ENCODE measurements around the gene AQP10. TPM values are rescaled to one million over a fixed set of nuclear protein-coding genes. Genes with fewer than 3 reads are reported as not detected.

AQP10 gene
- total RNA-seq, 1 experiment from 2014 or later: 0.50 TPM

DNA sequence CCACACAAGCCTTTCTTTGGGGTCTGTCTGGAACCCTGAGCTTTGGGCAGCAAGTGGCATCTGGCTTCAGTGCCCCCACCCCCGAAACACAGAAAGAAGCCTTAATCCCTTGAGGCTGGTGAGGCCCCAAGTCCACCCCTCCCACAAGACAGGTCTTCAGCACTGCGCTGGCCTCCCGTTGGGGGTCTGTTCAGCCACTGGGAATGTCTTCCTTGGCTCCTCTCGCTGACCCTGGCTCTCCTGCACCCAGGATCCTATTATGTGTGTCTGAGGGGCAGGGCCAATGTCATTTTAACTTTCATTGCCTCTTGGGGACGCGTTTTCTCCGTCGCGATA lies 31.3 kb downstream of the AQP10 start:
- no peaks in the 10 kb centered on the region for H3K27me3 Mint-ChIP-seq (ENCODE audit: insufficient read depth, unreplicated experiment)
- peaks cover 20% of the 10 kb centered on the region for H3K4me1 Mint-ChIP-seq (ENCODE audit: low read depth, unreplicated experiment)
- Histone ChIP-seq H3K4me1 (peaks cover 25% of the 10 kb centered on the region), H3K9me3 (no peaks in the 10 kb centered on the region), H3K4me3 (ENCODE audit: low read depth, low read length) (peak overlapping the region; percentile 43), H3K36me3 (ENCODE audit: control insufficient read depth, insufficient read depth, low read length) (no peaks in the 10 kb centered on the region), H3K27me3 (replicated peaks; ENCODE audit: control insufficient read depth, insufficient read depth, low read length) (no peaks in the 10 kb centered on the region)
- DNase-seq: no peak
- peak overlapping the region; percentile 86 for H3K4me3 Mint-ChIP-seq (ENCODE audit: unreplicated experiment)
- H3K27ac Mint-ChIP-seq (ENCODE audit: unreplicated experiment): peak overlapping the region; percentile 86
- no TSS peak for BruUV-seq (replicated peaks)
- peaks cover 5% of the 10 kb centered on the region for H3K36me3 Mint-ChIP-seq (ENCODE audit: insufficient read depth, unreplicated experiment)
- ChIA-PET CTCF (interaction anchor here (1.1 to 2.6 kb wide), 4 partner anchors 17 to 54 kb away, joined by 3 to 16 read pairs (median 6); partner anchors contain the start of gene AQP10), POLR2A (interaction anchor here (1.0 to 1.3 kb wide), 2 partner anchors 18 to 172 kb away, joined by 3 to 11 read pairs; no protein-coding TSS in a partner anchor)
- no peaks in the 10 kb centered on the region for H3K9me3 Mint-ChIP-seq (ENCODE audit: unreplicated experiment)
- intact Hi-C loops (cut with micrococcal nuclease; ENCODE audit: unreplicated experiment): loop anchor here (2.0 to 5.0 kb wide), 3 partner anchors 17 to 195 kb away; no protein-coding TSS in a partner anchor
- TF ChIP-seq, protein P1, sequence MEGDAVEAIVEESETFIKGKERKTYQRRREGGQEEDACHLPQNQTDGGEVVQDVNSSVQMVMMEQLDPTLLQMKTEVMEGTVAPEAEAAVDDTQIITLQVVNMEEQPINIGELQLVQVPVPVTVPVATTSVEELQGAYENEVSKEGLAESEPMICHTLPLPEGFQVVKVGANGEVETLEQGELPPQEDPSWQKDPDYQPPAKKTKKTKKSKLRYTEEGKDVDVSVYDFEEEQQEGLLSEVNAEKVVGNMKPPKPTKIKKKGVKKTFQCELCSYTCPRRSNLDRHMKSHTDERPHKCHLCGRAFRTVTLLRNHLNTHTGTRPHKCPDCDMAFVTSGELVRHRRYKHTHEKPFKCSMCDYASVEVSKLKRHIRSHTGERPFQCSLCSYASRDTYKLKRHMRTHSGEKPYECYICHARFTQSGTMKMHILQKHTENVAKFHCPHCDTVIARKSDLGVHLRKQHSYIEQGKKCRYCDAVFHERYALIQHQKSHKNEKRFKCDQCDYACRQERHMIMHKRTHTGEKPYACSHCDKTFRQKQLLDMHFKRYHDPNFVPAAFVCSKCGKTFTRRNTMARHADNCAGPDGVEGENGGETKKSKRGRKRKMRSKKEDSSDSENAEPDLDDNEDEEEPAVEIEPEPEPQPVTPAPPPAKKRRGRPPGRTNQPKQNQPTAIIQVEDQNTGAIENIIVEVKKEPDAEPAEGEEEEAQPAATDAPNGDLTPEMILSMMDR (IDR thresholded peaks at IDR 0.05; ENCODE audit: insufficient read depth in 1 of 2, low read depth in 1 of 2, low read length in 1 of 2, severe bottlenecking in 1 of 2, unreplicated experiment in 1 of 2): no peak

GRCh38 chr1:154352581-154353459 lies 31.9 kb downstream of the AQP10 start:
- Mint-ChIP-seq H3K27ac (ENCODE audit: unreplicated experiment) (peak overlapping the region; percentile 86), H3K9me3 (ENCODE audit: unreplicated experiment) (no peaks in the 10 kb centered on the region), H3K36me3 (ENCODE audit: insufficient read depth, unreplicated experiment) (peaks cover 5% of the 10 kb centered on the region), H3K4me1 (ENCODE audit: low read depth, unreplicated experiment) (peaks cover 20% of the 10 kb centered on the region), H3K27me3 (ENCODE audit: insufficient read depth, unreplicated experiment) (no peaks in the 10 kb centered on the region), H3K4me3 (ENCODE audit: unreplicated experiment) (peak overlapping the region; percentile 86)
- DNase-seq: peak; percentile 73 to 81
- Histone ChIP-seq H3K4me1 (peaks cover 25% of the 10 kb centered on the region), H3K9me3 (no peaks in the 10 kb centered on the region), H3K27me3 (replicated peaks; ENCODE audit: control insufficient read depth, insufficient read depth, low read length) (no peaks in the 10 kb centered on the region), H3K4me3 (ENCODE audit: low read depth, low read length) (peak overlapping the region; percentile 43), H3K36me3 (ENCODE audit: control insufficient read depth, insufficient read depth, low read length) (no peaks in the 10 kb centered on the region)
- TF ChIP-seq, protein P1 (IDR thresholded peaks at IDR 0.05; ENCODE audit: insufficient read depth in 1 of 2, low read depth in 1 of 2, low read length in 1 of 2, severe bottlenecking in 1 of 2, unreplicated experiment in 1 of 2): no peak
- POLR2A ChIA-PET: interaction anchor here (0.6 to 1.3 kb wide), 3 partner anchors 17 to 172 kb away, joined by 3 to 11 read pairs (median 3); no protein-coding TSS in a partner anchor
- TSS peak; percentile 62 for BruUV-seq (replicated peaks)
- intact Hi-C loops (cut with micrococcal nuclease; ENCODE audit: unreplicated experiment): loop anchor here (1.0 to 5.0 kb wide), 4 partner anchors 18 to 194 kb away; partner anchors contain the start of gene IL6R
- CTCF ChIA-PET: interaction anchor here (0.5 to 2.6 kb wide), 10 partner anchors 14 to 431 kb away, joined by 3 to 16 read pairs (median 6); partner anchors contain the start of gene AQP10

DNA sequence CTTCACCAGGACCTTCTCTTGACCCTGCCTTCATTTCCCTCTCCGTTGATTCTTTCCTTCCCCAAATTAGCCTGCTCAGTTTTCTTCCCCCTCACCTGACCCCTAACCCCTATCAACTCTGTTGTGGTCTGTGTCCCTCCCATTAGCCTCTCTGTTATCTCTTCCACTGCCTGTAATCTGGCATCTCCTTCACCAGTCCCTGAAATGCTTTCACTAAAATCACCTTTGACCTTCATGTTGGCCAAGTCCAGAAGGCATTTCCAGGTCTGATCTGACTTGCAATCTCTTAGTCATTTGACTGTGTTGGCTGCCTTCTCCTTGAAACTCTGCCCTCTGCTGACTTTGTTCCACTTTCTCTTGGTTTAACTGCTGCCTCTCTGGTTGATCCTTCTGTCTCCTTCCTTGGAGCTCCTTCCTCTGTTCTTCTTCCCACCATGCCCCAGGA lies 32.6 kb downstream of the AQP10 start:
- peak; percentile 66 to 69 for DNase-seq
- peak overlapping the region; percentile 86 for H3K27ac Mint-ChIP-seq (ENCODE audit: unreplicated experiment)
- intact Hi-C loops (cut with micrococcal nuclease; ENCODE audit: unreplicated experiment): loop anchor here (1.0 to 5.0 kb wide), 4 partner anchors 19 to 194 kb away; partner anchors contain the start of gene IL6R
- peaks cover 5% of the 10 kb centered on the region for H3K36me3 Mint-ChIP-seq (ENCODE audit: insufficient read depth, unreplicated experiment)
- no peaks in the 10 kb centered on the region for H3K27me3 ChIP-seq (replicated peaks; ENCODE audit: control insufficient read depth, insufficient read depth, low read length)
- no peaks in the 10 kb centered on the region for H3K36me3 ChIP-seq (ENCODE audit: control insufficient read depth, insufficient read depth, low read length)
- ChIA-PET CTCF (interaction anchor here (0.5 to 2.6 kb wide), 10 partner anchors 15 to 432 kb away, joined by 3 to 16 read pairs (median 6); partner anchors contain the start of gene AQP10), POLR2A (interaction anchor here (1.3 kb wide), 1 partner anchor 19 kb away, joined by 11 read pairs; no protein-coding TSS in a partner anchor)
- peak overlapping the region; percentile 43 for H3K4me3 ChIP-seq (ENCODE audit: low read depth, low read length)
- no peaks in the 10 kb centered on the region for H3K27me3 Mint-ChIP-seq (ENCODE audit: insufficient read depth, unreplicated experiment)
- H3K9me3 Mint-ChIP-seq (ENCODE audit: unreplicated experiment): no peaks in the 10 kb centered on the region
- TF ChIP-seq, protein P1 (IDR thresholded peaks at IDR 0.05; ENCODE audit: insufficient read depth in 1 of 2, low read depth in 1 of 2, low read length in 1 of 2, severe bottlenecking in 1 of 2, unreplicated experiment in 1 of 2): peak in 1 of 2 experiments; percentile 45
- no TSS peak for BruUV-seq (replicated peaks)
- H3K4me3 Mint-ChIP-seq (ENCODE audit: unreplicated experiment): peak overlapping the region; percentile 86
- peaks cover 25% of the 10 kb centered on the region for H3K4me1 ChIP-seq
- H3K4me1 Mint-ChIP-seq (ENCODE audit: low read depth, unreplicated experiment): peaks cover 20% of the 10 kb centered on the region
- H3K9me3 ChIP-seq: no peaks in the 10 kb centered on the region

Data from Caco-2 (cell line).